Muscle of leg (tissue), 11 donors: ENCODE measurements around the gene COA7. TPM values are rescaled to one million over a fixed set of nuclear protein-coding genes. Genes with fewer than 3 reads are reported as not detected.

ENCODE experiments used
- DNase-seq: peaks from one replicate; pipeline ENCODE4 v3.0.0; 2013
- H3K27ac ChIP-seq: one replicate; pipeline ENCODE4 v1.5.1; 2013; ENCODE audit warnings: mild to moderate bottlenecking, low read length, control low read depth
- H3K27me3 ChIP-seq: one replicate; pipeline ENCODE4 v1.6.1; 2013; ENCODE audit warnings: low read length; ENCODE audit not compliant: control insufficient read depth, insufficient read depth
- H3K36me3 ChIP-seq: one replicate; pipeline ENCODE4 v1.6.1; 2013; ENCODE audit warnings: low read length; ENCODE audit not compliant: control insufficient read depth, insufficient read depth
- H3K4me1 ChIP-seq: one replicate; pipeline ENCODE4 v1.6.1; 2013; ENCODE audit warnings: low read length; ENCODE audit not compliant: control insufficient read depth, insufficient read depth
- H3K4me3 ChIP-seq: one replicate; pipeline ENCODE4 v1.5.1; 2013; ENCODE audit warnings: low read length, control low read depth
- H3K9me3 ChIP-seq: replicated peaks from 2 replicates; pipeline ENCODE4 v1.6.1; 2013; ENCODE audit warnings: low read depth, low read length; ENCODE audit not compliant: control insufficient read depth
- WGBS: methylation state at CpG from one replicate; pipeline ENCODE4 v1.1.5; 2013; ENCODE audit warnings: missing lambda C conversion rate; ENCODE audit not compliant: insufficient coverage; 5-methylcytosine and 5-hydroxymethylcytosine counted together
- polyA plus RNA-seq, 8 donors: library from polyadenylated mRNA; unstranded; fragments of 120-200 nt; gene quantifications; one replicate each; pipeline versions ENCODE4 v1.2.1 to v1.2.3, GENCODE V29; 2013; ENCODE audit warnings: inconsistent platforms in 1 of 8, low replicate concordance in 1 of 8; ENCODE audit not compliant: insufficient read length in 8 of 8, insufficient read depth in 1 of 8
- total RNA-seq: library from RNA; stranded (reverse); fragments of 120-200 nt; gene quantifications from one replicate; pipeline ENCODE4 v1.2.4, GENCODE V29; 2013

Gene COA7
- total and polyA plus RNA-seq, 9 donors: 8.7 to 18.8 (median 14.9) TPM

- Histone ChIP-seq H3K4me3 (no peak overlapping the region), H3K27ac (peak overlapping the region; percentile 20), H3K27me3 (no peaks in the 10 kb centered on the region), H3K4me1 (peaks cover 37% of the 10 kb centered on the region), H3K36me3 (no peaks in the 10 kb centered on the region), H3K9me3 (no peaks in the 10 kb centered on the region)
- 40% methylated on average over 4 of the region's 6 CpGs for WGBS
- DNase-seq: no peak
Measured at GRCh38 chr1:52674497-52675384, 23.4 kb downstream of the COA7 start.

DNA sequence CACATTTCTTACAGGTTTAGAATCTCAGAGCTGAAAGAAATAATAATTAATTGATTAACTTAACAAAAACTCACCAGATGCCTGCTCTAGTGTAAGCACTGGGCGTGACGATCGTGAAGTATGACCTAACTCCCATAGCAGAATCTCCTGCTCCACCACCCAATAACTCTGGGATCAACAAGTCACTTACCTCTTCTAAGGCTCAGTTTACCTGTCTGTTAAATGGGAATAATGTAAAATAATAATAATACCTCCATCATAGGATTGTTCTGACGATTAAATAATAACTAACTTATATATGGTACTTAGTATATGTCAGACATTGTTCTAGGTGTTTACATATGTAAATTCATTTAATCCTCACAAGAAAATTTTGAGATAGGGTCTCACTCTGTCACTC, 24.6 kb downstream of the COA7 start:
- Histone ChIP-seq H3K9me3 (no peaks in the 10 kb centered on the region), H3K4me3 (no peak overlapping the region), H3K27ac (no peak overlapping the region), H3K27me3 (no peaks in the 10 kb centered on the region), H3K4me1 (peaks cover 40% of the 10 kb centered on the region), H3K36me3 (no peaks in the 10 kb centered on the region)
- no peak for DNase-seq
- no CpG with 5 or more reads among the region's 4 CpGs for WGBS

GRCh38 chr1:52672946-52673345, 25.2 kb downstream of the COA7 start:
- Histone ChIP-seq H3K27ac (no peak overlapping the region), H3K36me3 (no peaks in the 10 kb centered on the region), H3K4me1 (peaks cover 41% of the 10 kb centered on the region), H3K9me3 (no peaks in the 10 kb centered on the region), H3K27me3 (no peaks in the 10 kb centered on the region), H3K4me3 (no peak overlapping the region)
- DNase-seq: no peak
- no CpG with 5 or more reads among the region's 1 CpG for WGBS

DNA sequence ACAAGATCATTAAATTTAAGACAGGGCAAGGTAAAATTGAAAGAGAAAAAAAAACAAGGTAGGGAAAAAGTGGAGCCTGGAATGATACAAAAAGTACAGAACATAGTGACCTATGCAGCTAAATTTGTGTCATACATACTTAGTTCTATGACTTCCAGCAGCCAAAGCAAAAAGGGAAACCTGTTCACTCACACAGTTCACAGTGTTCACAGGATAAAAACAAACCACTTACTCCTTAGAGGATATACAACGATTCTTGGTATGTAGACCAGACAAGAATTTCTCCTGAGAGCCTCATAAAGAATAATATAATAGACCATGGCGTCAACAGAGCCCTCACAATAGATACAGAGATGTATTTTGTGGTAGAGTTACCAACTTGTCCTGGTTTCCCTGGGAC, 27.5 kb downstream of the COA7 start:
- no peak for DNase-seq
- no peak overlapping the region for H3K4me3 ChIP-seq

DNA sequence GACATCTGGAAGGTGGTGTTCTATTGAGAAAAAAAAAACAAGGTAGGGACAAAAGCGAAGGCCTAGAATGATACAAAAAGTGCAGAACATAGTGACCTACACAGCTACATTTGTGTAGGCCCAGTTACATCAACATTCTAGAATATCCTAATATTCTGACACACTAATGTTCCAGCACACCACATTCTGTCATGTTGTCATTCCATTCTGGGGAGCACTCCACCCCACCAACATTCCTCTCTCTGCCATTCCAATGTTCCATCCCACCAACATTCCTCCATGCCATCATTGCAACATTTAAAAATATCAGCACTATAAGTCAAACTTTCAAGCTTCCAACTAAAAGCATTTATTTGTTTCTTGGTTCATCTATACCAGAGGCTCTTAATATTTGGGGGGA, 28.5 kb downstream of the COA7 start:
- Histone ChIP-seq H3K36me3 (no peaks in the 10 kb centered on the region), H3K9me3 (no peaks in the 10 kb centered on the region), H3K4me3 (no peak overlapping the region), H3K4me1 (peaks cover 25% of the 10 kb centered on the region), H3K27me3 (no peaks in the 10 kb centered on the region), H3K27ac (no peak overlapping the region)
- no peak for DNase-seq
- WGBS: no CpG with 5 or more reads among the region's 1 CpG

More for the DNA sequence above, 27.5 kb downstream of the COA7 start:
- H3K27ac ChIP-seq: peak overlapping the region; percentile 13
- no CpG with 5 or more reads among the region's 2 CpGs for WGBS
- no peaks in the 10 kb centered on the region for H3K27me3 ChIP-seq
- H3K4me1 ChIP-seq: peaks cover 31% of the 10 kb centered on the region
- H3K36me3 ChIP-seq: no peaks in the 10 kb centered on the region
- H3K9me3 ChIP-seq: no peaks in the 10 kb centered on the region

GRCh38 chr1:52668711-52669110, 29.4 kb downstream of the COA7 start:
- Histone ChIP-seq H3K36me3 (no peaks in the 10 kb centered on the region), H3K27me3 (no peaks in the 10 kb centered on the region), H3K9me3 (no peaks in the 10 kb centered on the region), H3K4me3 (no peak overlapping the region), H3K27ac (peak overlapping the region; percentile 44), H3K4me1 (peaks cover 24% of the 10 kb centered on the region)
- 80% methylated on average over 2 of the region's 2 CpGs for WGBS
- no peak for DNase-seq

GRCh38 chr1:52667984-52668383, 30.2 kb downstream of the COA7 start:
- WGBS: 60% methylated on average over 1 of the region's 3 CpGs

GRCh38 chr1:52667290-52667689, 30.9 kb downstream of the COA7 start:
- Histone ChIP-seq H3K27ac (no peak overlapping the region), H3K36me3 (no peaks in the 10 kb centered on the region), H3K4me1 (peaks cover 26% of the 10 kb centered on the region), H3K27me3 (no peaks in the 10 kb centered on the region), H3K4me3 (no peak overlapping the region), H3K9me3 (no peaks in the 10 kb centered on the region)
- 33% methylated on average over 1 of the region's 5 CpGs for WGBS
- DNase-seq: no peak

More at GRCh38 chr1:52667984-52668383, 30.2 kb downstream of the COA7 start:
- Histone ChIP-seq H3K27ac (no peak overlapping the region), H3K9me3 (no peaks in the 10 kb centered on the region), H3K27me3 (no peaks in the 10 kb centered on the region), H3K4me3 (no peak overlapping the region), H3K4me1 (peaks cover 25% of the 10 kb centered on the region), H3K36me3 (no peaks in the 10 kb centered on the region)
- DNase-seq: no peak

GRCh38 chr1:52665006-52665941, 32.9 kb downstream of the COA7 start:
- Histone ChIP-seq H3K4me1 (peaks cover 28% of the 10 kb centered on the region), H3K36me3 (no peaks in the 10 kb centered on the region), H3K27me3 (no peaks in the 10 kb centered on the region), H3K27ac (peak overlapping the region; percentile 40), H3K4me3 (no peak overlapping the region), H3K9me3 (no peaks in the 10 kb centered on the region)
- 37% methylated on average over 4 of the region's 8 CpGs for WGBS
- DNase-seq: peak; percentile 81

DNA sequence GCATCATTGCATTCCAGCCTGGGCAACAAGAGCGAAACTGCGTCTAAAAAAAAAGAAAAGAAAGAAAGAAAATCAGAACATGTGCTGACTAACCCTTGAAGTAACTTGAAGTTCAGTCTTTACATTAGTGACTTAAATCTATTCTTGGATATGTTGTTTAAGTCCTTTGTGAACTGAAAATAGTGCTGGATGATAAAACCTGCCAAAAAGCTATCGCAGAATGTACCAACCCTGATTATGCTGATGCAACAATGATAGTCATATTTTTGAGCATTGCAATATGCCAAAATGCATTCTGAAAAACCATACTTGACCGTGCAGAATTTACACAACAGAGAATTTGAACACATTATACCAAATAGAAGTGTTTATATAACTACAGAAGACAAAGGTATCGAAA, 34.4 kb downstream of the COA7 start:
- H3K27me3 ChIP-seq: no peaks in the 10 kb centered on the region
- no peak overlapping the region for H3K4me3 ChIP-seq
- H3K27ac ChIP-seq: no peak overlapping the region
- no peaks in the 10 kb centered on the region for H3K9me3 ChIP-seq
- no peaks in the 10 kb centered on the region for H3K36me3 ChIP-seq
- DNase-seq: no peak
- WGBS: 70% methylated on average over 2 of the region's 5 CpGs
- H3K4me1 ChIP-seq: peaks cover 28% of the 10 kb centered on the region
